Endothelial cell of umbilical vein (primary cell): ENCODE results near the gene ATG13.

Source experiments
- CTCF ChIP-seq, 2 donors: IDR thresholded peaks; 1 replicate in 1 of 2; 2 replicates in 1 of 2; pipeline ENCODE4 v1.5.1; 2011; ENCODE audit warnings: low read length in 2 of 2, mild to moderate bottlenecking in 2 of 2, moderate library complexity in 2 of 2, control low read depth in 1 of 2, inconsistent platforms in 1 of 2, low read depth in 1 of 2; ENCODE audit not compliant: insufficient read depth in 1 of 2; ENCODE audit errors: extremely low read depth in 1 of 2
- FOS ChIP-seq: IDR thresholded peaks from 2 replicates; pipeline ENCODE4 v1.6.1; 2011; ENCODE audit warnings: mild to moderate bottlenecking, low read length, moderate library complexity, borderline replicate concordance; ENCODE audit not compliant: insufficient read depth

GRCh38 chr11:46684367-46684766 is 67.0 kb downstream of the ATG13 start:
- TF ChIP-seq CTCF (IDR thresholded peaks at IDR 0.05; ENCODE audit: extremely low read depth in 1 of 2, insufficient read depth in 1 of 2, low read depth in 1 of 2, low read length in 2 of 2) (no peak), FOS (no peak)
